ENCODE measurements around the gene SERGEF. TPM values are rescaled to one million over a fixed set of nuclear protein-coding genes. Genes with fewer than 3 reads are reported as not detected.

Gene SERGEF
- total and polyA plus RNA-seq, 2 of the 13 experiments (the other 11 are each of a cell fraction or from before 2014, with no cell fraction given) = 54.5 to 114 TPM

DNA sequence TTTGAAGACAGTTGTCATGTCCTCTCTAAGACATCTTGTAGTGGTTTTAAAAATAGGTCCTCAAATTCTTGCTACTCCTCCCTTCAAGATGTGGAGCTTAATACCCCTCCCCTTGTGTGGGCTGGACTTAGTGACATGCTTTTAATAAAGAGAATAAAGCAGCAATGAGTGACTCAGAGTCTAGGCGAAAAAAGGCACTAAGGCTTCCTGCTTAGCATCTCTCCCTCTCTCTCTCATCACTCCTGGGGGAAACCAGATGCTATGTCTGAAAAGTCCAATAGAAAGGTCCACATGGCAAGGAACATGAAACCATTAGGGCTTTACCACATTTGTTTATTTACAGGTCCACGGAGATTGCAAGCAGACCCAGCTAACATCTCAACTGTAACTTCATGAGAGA lies 11.7 kb downstream of the SERGEF start (continued):
- TF ChIP-seq, protein P1, sequence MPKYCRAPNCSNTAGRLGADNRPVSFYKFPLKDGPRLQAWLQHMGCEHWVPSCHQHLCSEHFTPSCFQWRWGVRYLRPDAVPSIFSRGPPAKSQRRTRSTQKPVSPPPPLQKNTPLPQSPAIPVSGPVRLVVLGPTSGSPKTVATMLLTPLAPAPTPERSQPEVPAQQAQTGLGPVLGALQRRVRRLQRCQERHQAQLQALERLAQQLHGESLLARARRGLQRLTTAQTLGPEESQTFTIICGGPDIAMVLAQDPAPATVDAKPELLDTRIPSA (CRISPR knock-in tag; IDR thresholded peaks at IDR 0.05; ENCODE audit: borderline replicate concordance) = no peak
- TF ChIP-seq, protein P2, sequence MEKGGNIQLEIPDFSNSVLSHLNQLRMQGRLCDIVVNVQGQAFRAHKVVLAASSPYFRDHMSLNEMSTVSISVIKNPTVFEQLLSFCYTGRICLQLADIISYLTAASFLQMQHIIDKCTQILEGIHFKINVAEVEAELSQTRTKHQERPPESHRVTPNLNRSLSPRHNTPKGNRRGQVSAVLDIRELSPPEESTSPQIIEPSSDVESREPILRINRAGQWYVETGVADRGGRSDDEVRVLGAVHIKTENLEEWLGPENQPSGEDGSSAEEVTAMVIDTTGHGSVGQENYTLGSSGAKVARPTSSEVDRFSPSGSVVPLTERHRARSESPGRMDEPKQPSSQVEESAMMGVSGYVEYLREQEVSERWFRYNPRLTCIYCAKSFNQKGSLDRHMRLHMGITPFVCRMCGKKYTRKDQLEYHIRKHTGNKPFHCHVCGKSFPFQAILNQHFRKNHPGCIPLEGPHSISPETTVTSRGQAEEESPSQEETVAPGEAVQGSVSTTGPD (CRISPR knock-in tag; IDR thresholded peaks at IDR 0.05) = peak; percentile 20; the same call in 1 of the 2 replicates
- TF ChIP-seq SSRP1 (CRISPR knock-in tag; IDR thresholded peaks at IDR 0.05) (no peak), MIER2 (CRISPR knock-in tag; IDR thresholded peaks at IDR 0.05) (0 out of 2 replicates have a peak, but pooled peaks have one; percentile 6), ZNF75D (CRISPR knock-in tag; IDR thresholded peaks at IDR 0.05; ENCODE audit: borderline replicate concordance) (no peak), POGZ (CRISPR knock-in tag; IDR thresholded peaks at IDR 0.05) (no peak), ZNF614 (CRISPR knock-in tag; IDR thresholded peaks at IDR 0.05; ENCODE audit: borderline replicate concordance) (no peak)
- TF ChIP-seq, protein P3, sequence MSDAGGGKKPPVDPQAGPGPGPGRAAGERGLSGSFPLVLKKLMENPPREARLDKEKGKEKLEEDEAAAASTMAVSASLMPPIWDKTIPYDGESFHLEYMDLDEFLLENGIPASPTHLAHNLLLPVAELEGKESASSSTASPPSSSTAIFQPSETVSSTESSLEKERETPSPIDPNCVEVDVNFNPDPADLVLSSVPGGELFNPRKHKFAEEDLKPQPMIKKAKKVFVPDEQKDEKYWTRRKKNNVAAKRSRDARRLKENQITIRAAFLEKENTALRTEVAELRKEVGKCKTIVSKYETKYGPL (CRISPR knock-in tag; IDR thresholded peaks at IDR 0.05) = no peak
- TF ChIP-seq, protein P4, sequence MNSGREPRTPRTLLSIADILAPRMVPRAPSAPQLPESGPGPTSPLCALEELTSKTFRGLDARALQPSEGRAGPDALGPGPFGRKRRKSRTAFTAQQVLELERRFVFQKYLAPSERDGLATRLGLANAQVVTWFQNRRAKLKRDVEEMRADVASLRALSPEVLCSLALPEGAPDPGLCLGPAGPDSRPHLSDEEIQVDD (CRISPR knock-in tag; IDR thresholded peaks at IDR 0.05; ENCODE audit: borderline replicate concordance) = no peak
- TF ChIP-seq, protein P5, sequence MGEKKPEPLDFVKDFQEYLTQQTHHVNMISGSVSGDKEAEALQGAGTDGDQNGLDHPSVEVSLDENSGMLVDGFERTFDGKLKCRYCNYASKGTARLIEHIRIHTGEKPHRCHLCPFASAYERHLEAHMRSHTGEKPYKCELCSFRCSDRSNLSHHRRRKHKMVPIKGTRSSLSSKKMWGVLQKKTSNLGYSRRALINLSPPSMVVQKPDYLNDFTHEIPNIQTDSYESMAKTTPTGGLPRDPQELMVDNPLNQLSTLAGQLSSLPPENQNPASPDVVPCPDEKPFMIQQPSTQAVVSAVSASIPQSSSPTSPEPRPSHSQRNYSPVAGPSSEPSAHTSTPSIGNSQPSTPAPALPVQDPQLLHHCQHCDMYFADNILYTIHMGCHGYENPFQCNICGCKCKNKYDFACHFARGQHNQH (CRISPR knock-in tag; IDR thresholded peaks at IDR 0.05) = 0 out of 2 replicates have a peak, but pooled peaks have one; percentile 11
- TF ChIP-seq, protein P6, sequence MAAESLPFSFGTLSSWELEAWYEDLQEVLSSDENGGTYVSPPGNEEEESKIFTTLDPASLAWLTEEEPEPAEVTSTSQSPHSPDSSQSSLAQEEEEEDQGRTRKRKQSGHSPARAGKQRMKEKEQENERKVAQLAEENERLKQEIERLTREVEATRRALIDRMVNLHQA (CRISPR knock-in tag; IDR thresholded peaks at IDR 0.05) = no peak
